Esophagus muscularis mucosa (tissue), 4 donors: ENCODE measurements around the gene PTPRE. TPM values are rescaled to one million over a fixed set of nuclear protein-coding genes. Genes with fewer than 3 reads are reported as not detected.

Source experiments
- DNase-seq: peaks from one replicate; pipeline ENCODE4 v3.0.0-alpha.2; 2017; ENCODE audit errors: extremely low spot score
- H3K27ac ChIP-seq, 4 donors: fragments of 200-600 bp; sonication (generic); replicated peaks in 1 of 4; 1 replicate in 3 of 4; 2 replicates in 1 of 4; pipeline ENCODE4 v1.5.1; 2016 to 2019; ENCODE audit warnings: mild to moderate bottlenecking in 1 of 4
- H3K27me3 ChIP-seq, 4 donors: fragments of 200-600 bp; sonication (generic); one replicate each; pipeline versions ENCODE4 v1.5.1 to v1.6.0; 2016 to 2019
- H3K36me3 ChIP-seq, 4 donors: fragments of 200-600 bp; sonication (generic); one replicate each; pipeline ENCODE4 v1.5.1; 2016 to 2019
- H3K4me1 ChIP-seq, 4 donors: fragments of 200-600 bp; sonication (generic); one replicate each; pipeline ENCODE4 v1.5.1; 2016 to 2019
- H3K4me3 ChIP-seq, 4 donors: fragments of 200-600 bp; sonication (generic); 1 replicate in 2 of 4; 2 replicates in 2 of 4; pipeline ENCODE4 v1.5.1; 2016 to 2019; ENCODE audit warnings: mild to moderate bottlenecking in 4 of 4, moderate library complexity in 1 of 4
- H3K9me3 ChIP-seq, 4 donors: fragments of 200-600 bp; sonication (generic); 1 replicate in 3 of 4; 2 replicates in 1 of 4; pipeline ENCODE4 v1.5.1; 2016 to 2019
- EP300 ChIP-seq: sonication (generic); formaldehyde crosslinking; IDR thresholded peaks from one replicate; pipeline ENCODE4 v1.6.1; 2017; ENCODE audit warnings: antibody characterized with exemption
- POLR2A ChIP-seq: fragments of 450-650 bp; IDR thresholded peaks from one replicate; pipeline ENCODE4 v1.6.1; 2017; ENCODE audit warnings: antibody characterized with exemption, moderate library complexity, mild to moderate bottlenecking, low read depth
- POLR2AphosphoS5 ChIP-seq, 2 donors: sonication (generic); formaldehyde crosslinking; IDR thresholded peaks; one replicate each; pipeline ENCODE4 v1.6.1; 2017; ENCODE audit warnings: antibody characterized with exemption in 2 of 2
- WGBS: methylation state at CpG from one replicate; pipeline ENCODE4 v1.1.5; 2018; 5-methylcytosine and 5-hydroxymethylcytosine counted together
- intact Hi-C: fragments of 100-400 bp; cut with DNase I; formaldehyde crosslinking; loops from one replicate; pipeline ENCODE4 v1.15.1; 2023
- total RNA-seq, 4 donors: library from RNA; depleted of rRNA; stranded (reverse); fragments of >200 nt; gene quantifications; one replicate each; pipeline versions ENCODE4 v1.1.0 to v1.2.1, GENCODE V29; 2016
- TF ChIP-seq, protein P1 (sequence below), 3 experiments: fragments of 200-600 bp in 2 of 3; fragments of 450-650 bp in 1 of 3; sonication (generic) in 2 of 3; IDR thresholded peaks; one replicate each; pipeline ENCODE4 v1.5.1; 2017 to 2019; ENCODE audit warnings: antibody characterized with exemption in 3 of 3, mild to moderate bottlenecking in 2 of 3, moderate library complexity in 1 of 3

Gene PTPRE
- total RNA-seq, 4 donors from 2014 or later, result 8.7 to 22.4 (median 13.3) TPM

DNA sequence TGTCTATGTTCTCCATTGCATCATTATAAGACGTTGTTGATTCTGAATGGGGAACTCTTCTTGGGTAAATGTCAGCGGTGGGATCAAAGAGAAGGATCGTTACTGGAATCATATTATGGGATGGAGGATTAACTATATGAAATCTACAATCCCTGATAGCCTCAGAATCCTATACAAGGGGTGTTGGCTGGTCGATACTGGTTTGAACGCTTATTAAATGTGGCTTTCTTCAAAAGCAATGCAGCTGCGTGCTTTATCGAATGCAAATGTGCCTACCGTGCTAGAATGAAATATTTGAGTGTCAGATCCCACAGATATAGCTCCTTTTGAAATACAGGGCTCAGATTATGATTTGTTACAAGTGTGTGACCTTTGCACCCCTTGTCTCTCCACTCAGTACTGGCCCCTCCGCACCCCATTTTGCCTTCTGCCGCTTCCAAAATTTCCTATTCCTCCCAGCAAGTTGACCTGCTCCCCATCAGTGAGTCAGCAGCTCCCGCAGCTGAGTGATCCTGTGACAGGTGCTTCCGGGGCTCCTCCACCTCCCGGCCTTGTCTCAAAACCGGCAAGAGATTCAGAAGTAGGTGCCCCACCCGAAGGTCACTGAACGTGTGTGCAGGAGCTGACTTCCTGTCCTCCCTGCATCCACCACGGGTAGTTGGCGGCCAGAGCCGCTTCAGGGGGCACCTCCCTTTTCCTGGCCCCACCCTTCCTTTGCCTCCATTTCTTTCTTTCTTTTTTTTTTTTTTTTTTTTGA, 76.6 kb downstream of the PTPRE start:
- intact Hi-C loops, result no loop called here
- Histone ChIP-seq H3K4me3 (no peak overlapping the region), H3K36me3 (no peaks in the 10 kb centered on the region), H3K9me3 (peaks cover 0 to 9% (median 2%) of the 10 kb centered on the region in 4 donors), H3K27me3 (no peaks in the 10 kb centered on the region), H3K4me1 (peaks cover 5 to 26% (median 14%) of the 10 kb centered on the region in 4 donors), H3K27ac (no peak overlapping the region)
- no peak for DNase-seq
- WGBS, result 74% methylated on average over 19 of the region's 19 CpGs
- TF ChIP-seq, protein P1, sequence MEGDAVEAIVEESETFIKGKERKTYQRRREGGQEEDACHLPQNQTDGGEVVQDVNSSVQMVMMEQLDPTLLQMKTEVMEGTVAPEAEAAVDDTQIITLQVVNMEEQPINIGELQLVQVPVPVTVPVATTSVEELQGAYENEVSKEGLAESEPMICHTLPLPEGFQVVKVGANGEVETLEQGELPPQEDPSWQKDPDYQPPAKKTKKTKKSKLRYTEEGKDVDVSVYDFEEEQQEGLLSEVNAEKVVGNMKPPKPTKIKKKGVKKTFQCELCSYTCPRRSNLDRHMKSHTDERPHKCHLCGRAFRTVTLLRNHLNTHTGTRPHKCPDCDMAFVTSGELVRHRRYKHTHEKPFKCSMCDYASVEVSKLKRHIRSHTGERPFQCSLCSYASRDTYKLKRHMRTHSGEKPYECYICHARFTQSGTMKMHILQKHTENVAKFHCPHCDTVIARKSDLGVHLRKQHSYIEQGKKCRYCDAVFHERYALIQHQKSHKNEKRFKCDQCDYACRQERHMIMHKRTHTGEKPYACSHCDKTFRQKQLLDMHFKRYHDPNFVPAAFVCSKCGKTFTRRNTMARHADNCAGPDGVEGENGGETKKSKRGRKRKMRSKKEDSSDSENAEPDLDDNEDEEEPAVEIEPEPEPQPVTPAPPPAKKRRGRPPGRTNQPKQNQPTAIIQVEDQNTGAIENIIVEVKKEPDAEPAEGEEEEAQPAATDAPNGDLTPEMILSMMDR (IDR thresholded peaks at IDR 0.05), result no peak
- no peak for TF ChIP-seq EP300
- no peak for TF ChIP-seq POLR2AphosphoS5 (IDR thresholded peaks at IDR 0.05)
- TF ChIP-seq POLR2A, result no peak

DNA sequence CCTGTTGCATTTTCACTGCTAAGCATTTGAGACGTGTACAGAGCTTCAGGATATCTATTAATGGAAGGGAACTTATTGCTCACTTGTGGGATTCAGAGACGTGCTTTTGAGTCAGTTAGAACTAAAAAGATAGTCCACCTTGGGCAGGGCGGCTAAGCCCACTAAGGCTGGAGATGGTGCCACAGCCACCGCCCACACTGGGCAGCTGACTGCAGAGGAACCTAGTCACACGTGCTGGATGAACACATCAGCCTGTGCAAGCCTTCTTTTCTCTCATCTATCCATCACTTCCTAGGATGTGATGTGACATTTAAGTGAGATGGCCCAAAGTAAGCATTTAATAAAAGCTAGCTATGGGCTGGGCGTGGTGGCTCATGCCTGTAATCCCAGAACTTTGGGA, 78.0 kb downstream of the PTPRE start:
- DNase-seq, result no peak
- no peak overlapping the region for H3K27ac ChIP-seq
- H3K4me1 ChIP-seq, result peaks cover 6 to 29% (median 21%) of the 10 kb centered on the region in 4 donors
- H3K4me3 ChIP-seq, result no peak overlapping the region
- peaks cover 0 to 9% (median under 1%) of the 10 kb centered on the region in 4 donors for H3K9me3 ChIP-seq
- H3K27me3 ChIP-seq, result peaks cover 0 to 4% (median 0%) of the 10 kb centered on the region in 4 donors
- 90% methylated on average over 6 of the region's 6 CpGs for WGBS
- no peak for TF ChIP-seq POLR2AphosphoS5 (IDR thresholded peaks at IDR 0.05)
- TF ChIP-seq POLR2A, result no peak
- TF ChIP-seq EP300, result no peak
- TF ChIP-seq, protein P1 (IDR thresholded peaks at IDR 0.05), result no peak
- no peaks in the 10 kb centered on the region for H3K36me3 ChIP-seq
- intact Hi-C loops, result no loop called here

DNA sequence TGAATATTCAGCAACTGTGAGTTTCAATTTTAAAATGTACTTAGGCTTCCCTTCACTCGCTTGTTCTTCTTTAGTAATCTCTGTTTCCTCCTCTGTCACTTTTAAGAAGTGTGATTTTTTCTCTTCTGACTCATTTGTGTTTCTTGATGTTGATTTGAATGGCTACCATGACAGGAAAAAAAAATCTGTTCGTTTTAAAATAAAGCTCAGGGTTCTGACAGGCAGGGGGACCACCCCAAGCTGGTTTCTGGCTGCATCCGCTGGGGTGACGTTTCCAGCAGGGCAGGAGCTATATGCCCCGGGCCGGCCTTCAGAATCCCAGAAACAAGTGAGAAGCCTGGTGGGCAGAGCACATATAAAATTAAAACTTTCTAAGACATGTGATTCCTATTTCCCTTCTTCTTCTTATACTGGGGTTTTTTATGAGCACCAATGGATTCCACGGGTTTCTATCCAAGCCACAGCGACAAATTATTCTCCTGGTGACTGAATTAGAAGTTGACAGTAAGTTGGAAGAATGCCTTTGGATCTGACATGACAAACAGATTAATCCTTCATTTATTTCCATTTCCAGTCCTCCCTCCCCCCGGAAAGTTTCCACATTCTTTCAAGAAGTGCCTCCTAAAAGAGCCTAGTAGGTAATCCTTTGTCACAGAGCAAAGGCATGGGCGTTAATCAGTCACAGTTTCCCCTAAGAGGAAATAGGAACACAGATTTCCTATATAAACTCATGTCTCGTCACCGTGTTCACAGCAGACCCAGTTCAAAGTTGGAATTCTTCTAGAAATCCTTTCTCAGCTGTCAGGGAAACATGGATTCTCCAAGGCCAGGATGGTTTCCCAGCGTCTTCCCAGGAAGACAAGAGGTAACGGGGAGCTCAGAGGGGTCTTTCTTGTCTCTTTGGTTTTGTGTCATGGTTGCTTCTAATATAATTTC, 79.9 kb downstream of the PTPRE start:
- Histone ChIP-seq H3K4me3 (no peak overlapping the region), H3K27me3 (peaks cover 0 to 6% (median 0%) of the 10 kb centered on the region in 4 donors), H3K36me3 (no peaks in the 10 kb centered on the region), H3K9me3 (no peaks in the 10 kb centered on the region), H3K27ac (peak overlapping the region; percentile 15 to 63 (median 48)), H3K4me1 (peaks cover 12 to 48% (median 35%) of the 10 kb centered on the region in 4 donors)
- TF ChIP-seq, protein P1 (IDR thresholded peaks at IDR 0.05), result no peak
- no peak for TF ChIP-seq POLR2AphosphoS5 (IDR thresholded peaks at IDR 0.05)
- TF ChIP-seq POLR2A, result no peak
- TF ChIP-seq EP300, result no peak
- no peak for DNase-seq
- WGBS, result 69% methylated on average over 14 of the region's 14 CpGs
- intact Hi-C loops, result no loop called here

DNA sequence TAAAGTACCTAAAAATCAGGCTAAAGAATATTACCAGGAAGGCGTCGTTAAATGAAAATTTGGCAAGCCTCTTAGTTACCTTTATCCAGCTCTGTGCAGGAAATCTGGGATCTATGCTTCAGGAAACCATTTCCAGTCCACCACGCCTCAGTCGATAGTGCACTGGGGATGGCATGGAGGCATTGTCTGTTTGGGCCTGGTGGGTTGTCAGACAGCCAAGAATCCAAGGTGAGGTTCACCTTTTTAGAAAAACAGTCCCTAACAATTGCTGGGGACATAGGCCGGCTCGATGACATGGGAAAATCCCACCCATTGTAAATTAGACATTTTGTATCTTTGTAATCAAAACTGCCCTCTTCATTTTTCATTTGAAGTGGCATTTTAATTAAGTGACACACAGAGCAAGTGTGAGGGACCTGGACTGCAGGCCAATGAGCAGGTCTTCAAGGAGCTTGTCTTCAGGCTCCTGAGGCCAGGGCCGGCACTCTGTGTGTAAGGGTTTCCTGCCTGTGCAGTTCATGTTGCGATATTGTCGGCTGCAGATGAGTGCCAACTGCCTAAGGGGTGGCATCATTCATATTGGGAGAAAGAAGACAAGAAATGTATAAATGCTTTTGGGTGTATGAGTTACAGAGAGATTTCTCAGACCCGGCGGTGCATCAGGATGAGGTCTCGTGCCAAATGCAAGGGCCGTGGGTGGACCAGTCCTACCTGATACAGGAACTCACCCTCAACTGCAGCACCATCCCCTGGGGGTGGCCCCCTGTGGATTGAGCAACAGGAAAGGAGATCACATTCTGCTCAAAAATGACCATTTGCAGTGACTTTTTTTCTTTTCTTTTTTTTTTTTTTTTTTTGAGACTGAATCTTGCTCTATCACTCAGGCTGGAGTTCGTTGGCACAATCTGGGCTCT, 80.8 kb downstream of the PTPRE start:
- peaks cover 15 to 56% (median 40%) of the 10 kb centered on the region in 4 donors for H3K4me1 ChIP-seq
- H3K27ac ChIP-seq, result peak overlapping the region; percentile 15 to 63 (median 48)
- intact Hi-C loops, result no loop called here
- H3K4me3 ChIP-seq, result no peak overlapping the region
- DNase-seq, result no peak
- no peaks in the 10 kb centered on the region for H3K36me3 ChIP-seq
- WGBS, result 80% methylated on average over 14 of the region's 14 CpGs
- H3K27me3 ChIP-seq, result peaks cover 0 to 13% (median 0%) of the 10 kb centered on the region in 4 donors
- TF ChIP-seq EP300 (no peak), POLR2AphosphoS5 (IDR thresholded peaks at IDR 0.05) (no peak), POLR2A (no peak)
- TF ChIP-seq, protein P1 (IDR thresholded peaks at IDR 0.05), result no peak
- H3K9me3 ChIP-seq, result no peaks in the 10 kb centered on the region
